Adrenal gland (tissue), 5 donors: ENCODE measurements around the gene MAEA.

ENCODE experiments used
- POLR2A ChIP-seq, 2 donors: fragments of 450-650 bp; IDR thresholded peaks; one replicate each; pipeline ENCODE4 v1.6.1; 2017; ENCODE audit warnings: antibody characterized with exemption in 2 of 2, mild to moderate bottlenecking in 2 of 2, moderate library complexity in 1 of 2
- TF ChIP-seq, protein P1 (sequence below), 6 experiments: fragments of 450-650 bp in 4 of 6; fragments of 200-600 bp in 2 of 6; sonication (generic) in 1 of 6; IDR thresholded peaks; 1 replicate in 5 of 6; 2 replicates in 1 of 6; pipeline versions ENCODE4 v1.5.1 to v1.8.0; 2016 to 2021; ENCODE audit warnings: antibody characterized with exemption in 6 of 6, mild to moderate bottlenecking in 2 of 6, moderate library complexity in 1 of 6
- donor health status: DM: no; HTN: no; CAD: no.

DNA sequence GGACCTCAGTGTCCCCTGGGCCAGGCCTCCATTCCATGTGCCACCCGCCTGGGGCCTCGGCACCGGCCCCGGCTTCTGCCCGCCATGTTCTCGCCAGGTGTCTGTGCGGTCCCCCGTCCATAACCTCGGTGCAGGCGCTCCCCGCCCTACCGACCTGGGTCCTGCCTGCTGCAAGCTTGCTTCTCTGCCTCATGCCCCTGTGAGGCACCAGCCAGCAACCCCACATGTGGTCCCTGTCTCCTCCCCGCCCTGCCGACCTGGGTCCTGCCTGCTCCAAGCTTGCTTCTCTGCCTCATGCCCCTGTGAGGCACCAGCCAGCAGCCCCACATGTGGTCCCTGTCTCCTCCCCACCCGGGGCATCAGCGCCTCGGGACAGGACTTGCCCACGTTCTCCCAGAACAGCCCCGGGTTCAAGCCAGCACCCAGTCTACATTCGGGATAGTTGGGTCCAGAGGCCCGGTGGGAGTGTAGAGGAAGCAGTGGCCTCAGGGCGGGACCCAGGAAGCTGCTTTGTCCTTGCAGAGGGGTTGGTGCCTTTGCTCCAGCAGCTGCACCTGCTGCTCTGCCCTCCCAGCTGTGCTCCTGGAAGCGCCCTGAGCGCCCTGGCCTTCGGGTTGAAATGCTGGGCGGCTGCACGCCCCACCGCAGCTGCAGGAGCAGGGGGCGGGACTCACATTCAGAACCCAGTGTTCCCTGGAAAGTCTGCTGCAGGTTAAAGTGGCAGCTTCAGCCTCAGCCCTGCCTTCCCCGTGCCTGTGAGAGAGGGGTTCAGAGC, 37.2 kb downstream of the MAEA start:
- TF ChIP-seq, protein P1, sequence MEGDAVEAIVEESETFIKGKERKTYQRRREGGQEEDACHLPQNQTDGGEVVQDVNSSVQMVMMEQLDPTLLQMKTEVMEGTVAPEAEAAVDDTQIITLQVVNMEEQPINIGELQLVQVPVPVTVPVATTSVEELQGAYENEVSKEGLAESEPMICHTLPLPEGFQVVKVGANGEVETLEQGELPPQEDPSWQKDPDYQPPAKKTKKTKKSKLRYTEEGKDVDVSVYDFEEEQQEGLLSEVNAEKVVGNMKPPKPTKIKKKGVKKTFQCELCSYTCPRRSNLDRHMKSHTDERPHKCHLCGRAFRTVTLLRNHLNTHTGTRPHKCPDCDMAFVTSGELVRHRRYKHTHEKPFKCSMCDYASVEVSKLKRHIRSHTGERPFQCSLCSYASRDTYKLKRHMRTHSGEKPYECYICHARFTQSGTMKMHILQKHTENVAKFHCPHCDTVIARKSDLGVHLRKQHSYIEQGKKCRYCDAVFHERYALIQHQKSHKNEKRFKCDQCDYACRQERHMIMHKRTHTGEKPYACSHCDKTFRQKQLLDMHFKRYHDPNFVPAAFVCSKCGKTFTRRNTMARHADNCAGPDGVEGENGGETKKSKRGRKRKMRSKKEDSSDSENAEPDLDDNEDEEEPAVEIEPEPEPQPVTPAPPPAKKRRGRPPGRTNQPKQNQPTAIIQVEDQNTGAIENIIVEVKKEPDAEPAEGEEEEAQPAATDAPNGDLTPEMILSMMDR (IDR thresholded peaks at IDR 0.05) = no peak
- no peak for TF ChIP-seq POLR2A (IDR thresholded peaks at IDR 0.05)
